Measurements from ENCODE around the gene AJM1. TPM values are rescaled to one million over a fixed set of nuclear protein-coding genes. Genes with fewer than 3 reads are reported as not detected.

Gene AJM1
- total RNA-seq, 2 experiments from 2014 or later = 1.1 to 1.2 TPM

- no peak for ATAC-seq (ENCODE audit: poor library complexity)
- no peak for TF ChIP-seq CTCF (IDR thresholded peaks at IDR 0.05)
- H3K36me3 Mint-ChIP-seq (ENCODE audit: low read depth) = peaks cover 12% of the 10 kb centered on the region
- CTCF ChIA-PET = no interaction called here
- no peak overlapping the region for H3K27ac Mint-ChIP-seq
- no peak overlapping the region for H3K4me3 Mint-ChIP-seq
- Histone ChIP-seq H3K36me3 (ENCODE audit: insufficient read depth, low read length) (peaks cover 14% of the 10 kb centered on the region), H3K27me3 (ENCODE audit: control insufficient read depth in 1 of 2, insufficient read depth in 2 of 2, low read length in 2 of 2) (peaks cover 0 to 7% of the 10 kb centered on the region in 2 experiments), H3K4me1 (ENCODE audit: insufficient read depth, low read length) (peaks cover 22% of the 10 kb centered on the region), H3K4me3 (ENCODE audit: low read length) (no peak overlapping the region), H3K9me3 (ENCODE audit: control insufficient read depth in 1 of 2, insufficient read depth in 1 of 2, low read length in 2 of 2) (no peaks in the 10 kb centered on the region), H3K27ac (ENCODE audit: low read depth in 1 of 2, low read length in 2 of 2) (no peak overlapping the region)
- intact Hi-C loops (cut with DNase I, micrococcal nuclease) = no loop called here
- POLR2A ChIA-PET = no interaction called here
- DNase-seq = no peak
- H3K9me3 Mint-ChIP-seq = no peaks in the 10 kb centered on the region
- peaks cover 13% of the 10 kb centered on the region for H3K4me1 Mint-ChIP-seq (ENCODE audit: low read depth)
- peaks cover 8% of the 10 kb centered on the region for H3K27me3 Mint-ChIP-seq
These were observed 3.7 kb upstream of the AJM1 start for GRCh38 chr9:136838314-136839228.

GRCh38 chr9:136839229-136840139, 2.8 kb upstream of the AJM1 start:
- ATAC-seq (ENCODE audit: poor library complexity) = no peak
- no peak for TF ChIP-seq CTCF (IDR thresholded peaks at IDR 0.05)
- Histone ChIP-seq H3K36me3 (ENCODE audit: insufficient read depth, low read length) (peaks cover 14% of the 10 kb centered on the region), H3K4me1 (ENCODE audit: insufficient read depth, low read length) (peaks cover 30% of the 10 kb centered on the region), H3K4me3 (ENCODE audit: low read length) (no peak overlapping the region), H3K9me3 (ENCODE audit: control insufficient read depth in 1 of 2, insufficient read depth in 1 of 2, low read length in 2 of 2) (no peaks in the 10 kb centered on the region), H3K27me3 (ENCODE audit: control insufficient read depth in 1 of 2, insufficient read depth in 2 of 2, low read length in 2 of 2) (peaks cover 0 to 8% of the 10 kb centered on the region in 2 experiments), H3K27ac (ENCODE audit: low read depth in 1 of 2, low read length in 2 of 2) (no peak overlapping the region)
- intact Hi-C loops (cut with DNase I, micrococcal nuclease) = loop anchor here (2.0 to 10.0 kb wide), 2 partner anchors 31 to 105 kb away; partner anchors contain the start of genes C8G (in 1 of the 2) and FBXW5 (in 1 of the 2)
- peaks cover 15% of the 10 kb centered on the region for H3K4me1 Mint-ChIP-seq (ENCODE audit: low read depth)
- H3K9me3 Mint-ChIP-seq = no peaks in the 10 kb centered on the region
- no peak for DNase-seq
- CTCF ChIA-PET = no interaction called here
- H3K27me3 Mint-ChIP-seq = peaks cover 11% of the 10 kb centered on the region
- no peak overlapping the region for H3K4me3 Mint-ChIP-seq
- peaks cover 5% of the 10 kb centered on the region for H3K36me3 Mint-ChIP-seq (ENCODE audit: low read depth)
- H3K27ac Mint-ChIP-seq = no peak overlapping the region
- POLR2A ChIA-PET = no interaction called here

- TF ChIP-seq CTCF (IDR thresholded peaks at IDR 0.05) = no peak
- Mint-ChIP-seq H3K27me3 (peaks cover 15% of the 10 kb centered on the region), H3K27ac (no peak overlapping the region), H3K9me3 (no peaks in the 10 kb centered on the region), H3K4me1 (ENCODE audit: low read depth) (peaks cover 15% of the 10 kb centered on the region), H3K36me3 (ENCODE audit: low read depth) (peaks cover 5% of the 10 kb centered on the region), H3K4me3 (no peak overlapping the region)
- H3K27ac ChIP-seq (ENCODE audit: low read depth in 1 of 2, low read length in 2 of 2) = no peak overlapping the region
- peaks cover 14% of the 10 kb centered on the region for H3K36me3 ChIP-seq (ENCODE audit: insufficient read depth, low read length)
- POLR2A ChIA-PET = no interaction called here
- H3K9me3 ChIP-seq (ENCODE audit: control insufficient read depth in 1 of 2, insufficient read depth in 1 of 2, low read length in 2 of 2) = no peaks in the 10 kb centered on the region
- peaks cover 34% of the 10 kb centered on the region for H3K4me1 ChIP-seq (ENCODE audit: insufficient read depth, low read length)
- no peak for ATAC-seq (ENCODE audit: poor library complexity)
- no peak overlapping the region for H3K4me3 ChIP-seq (ENCODE audit: low read length)
- intact Hi-C loops (cut with DNase I, micrococcal nuclease) = loop anchor here (2.0 to 10.0 kb wide), 2 partner anchors 32 to 104 kb away; partner anchors contain the start of genes C8G (in 1 of the 2) and FBXW5 (in 1 of the 2)
- CTCF ChIA-PET = no interaction called here
- H3K27me3 ChIP-seq (ENCODE audit: control insufficient read depth in 1 of 2, insufficient read depth in 2 of 2, low read length in 2 of 2) = peaks cover 5 to 11% of the 10 kb centered on the region in 2 experiments
- no peak for DNase-seq
These were observed 2.0 kb upstream of the AJM1 start for GRCh38 chr9:136840140-136840876.

Data from CD4-positive, alpha-beta T cell (primary cell).